22Rv1 (cell line): ENCODE measurements around the gene GTF2H3.

ENCODE experiments used
- ZFX ChIP-seq: fragments of 450-650 bp; IDR thresholded peaks from 2 replicates; pipeline ENCODE4 v1.6.1; 2017; ENCODE audit warnings: antibody characterized with exemption, borderline replicate concordance
- TF ChIP-seq, protein P1 (sequence below): fragments of 450-650 bp; IDR thresholded peaks from 2 replicates; pipeline ENCODE4 v1.5.1; 2017; ENCODE audit warnings: mild to moderate bottlenecking

DNA sequence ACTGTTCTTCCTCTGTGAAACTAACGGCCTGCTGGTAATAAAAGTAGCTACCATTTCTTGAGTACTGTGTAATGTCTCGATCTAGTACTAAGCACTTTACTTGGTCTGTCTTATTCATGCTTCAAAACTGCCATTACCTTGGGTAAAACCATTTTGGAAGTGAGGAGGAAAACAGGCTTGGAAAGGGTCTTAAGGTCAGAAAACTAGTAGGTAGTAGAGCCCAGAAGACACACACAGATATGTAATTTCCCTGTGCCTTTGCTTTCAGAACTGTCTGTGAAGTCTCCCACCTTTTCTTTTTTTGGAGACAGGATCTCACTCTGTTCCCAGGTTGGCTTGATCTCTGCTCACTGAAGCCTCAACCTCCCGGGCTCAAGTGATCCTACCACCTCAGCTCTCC lies 35.1 kb upstream of the GTF2H3 start:
- TF ChIP-seq, protein P1, sequence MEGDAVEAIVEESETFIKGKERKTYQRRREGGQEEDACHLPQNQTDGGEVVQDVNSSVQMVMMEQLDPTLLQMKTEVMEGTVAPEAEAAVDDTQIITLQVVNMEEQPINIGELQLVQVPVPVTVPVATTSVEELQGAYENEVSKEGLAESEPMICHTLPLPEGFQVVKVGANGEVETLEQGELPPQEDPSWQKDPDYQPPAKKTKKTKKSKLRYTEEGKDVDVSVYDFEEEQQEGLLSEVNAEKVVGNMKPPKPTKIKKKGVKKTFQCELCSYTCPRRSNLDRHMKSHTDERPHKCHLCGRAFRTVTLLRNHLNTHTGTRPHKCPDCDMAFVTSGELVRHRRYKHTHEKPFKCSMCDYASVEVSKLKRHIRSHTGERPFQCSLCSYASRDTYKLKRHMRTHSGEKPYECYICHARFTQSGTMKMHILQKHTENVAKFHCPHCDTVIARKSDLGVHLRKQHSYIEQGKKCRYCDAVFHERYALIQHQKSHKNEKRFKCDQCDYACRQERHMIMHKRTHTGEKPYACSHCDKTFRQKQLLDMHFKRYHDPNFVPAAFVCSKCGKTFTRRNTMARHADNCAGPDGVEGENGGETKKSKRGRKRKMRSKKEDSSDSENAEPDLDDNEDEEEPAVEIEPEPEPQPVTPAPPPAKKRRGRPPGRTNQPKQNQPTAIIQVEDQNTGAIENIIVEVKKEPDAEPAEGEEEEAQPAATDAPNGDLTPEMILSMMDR, result no peak
- TF ChIP-seq ZFX, result no peak
